HUDEP-2 (cell line): Measurements from ENCODE around the gene RALGDS.
A peak's percentile ranks its signal among the peaks of the same experiment; 100 is the strongest.

Experiments used
- DNase-seq, 76 experiments: peaks; one replicate each; lab custom pipeline; 2025; ENCODE audit not compliant: unreplicated experiment in 76 of 76; lab: John Stamatoyannopoulos, UW

The RALGDS gene

DNA sequence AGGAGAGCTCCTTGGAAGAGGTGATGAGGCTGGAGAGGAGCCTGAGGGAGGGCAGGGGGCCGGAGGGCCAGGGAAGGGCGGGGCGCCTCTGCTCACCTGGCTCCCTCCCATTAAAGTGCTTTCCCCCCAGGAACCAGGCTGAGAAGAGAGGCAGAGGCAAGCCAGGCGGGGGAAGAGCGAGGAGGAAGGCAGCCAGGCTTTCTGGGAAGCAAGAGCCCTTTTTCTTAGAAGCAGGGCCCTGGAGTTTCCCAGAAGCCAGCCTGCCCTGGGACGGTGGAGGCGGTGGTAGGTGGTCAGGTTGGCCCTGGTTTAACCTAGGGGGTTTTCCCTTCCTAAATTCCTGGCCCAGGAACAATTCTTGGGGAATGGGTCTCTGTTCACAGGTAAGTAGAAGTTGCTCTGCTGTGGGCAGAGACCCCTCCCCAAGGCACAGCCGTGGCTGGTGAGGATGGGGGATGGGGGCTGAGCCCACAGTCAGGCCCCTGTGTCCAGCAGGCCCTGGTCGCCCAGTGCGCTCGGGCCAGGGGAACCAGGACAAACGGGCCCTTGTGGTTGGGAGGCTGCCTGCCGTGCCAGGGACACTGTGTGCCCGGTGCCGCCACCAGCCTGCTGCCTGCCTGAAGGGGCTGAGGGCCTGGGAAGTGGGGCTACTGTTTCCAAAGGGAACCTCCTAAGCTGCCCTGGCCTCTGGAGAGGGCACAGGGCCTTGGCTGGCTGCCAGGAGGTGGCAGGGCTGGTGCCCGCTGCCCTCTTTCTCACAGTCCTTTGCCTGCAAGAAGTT is 16.6 kb upstream of the RALGDS start:
- DNase-seq: peak in 26 of 76 experiments; percentile 13 to 58 (median 34)

- DNase-seq: peak in 71 of 76 experiments; percentile 33 to 90 (median 71)
Observed at GRCh38 chr9:133135146-133135745, 14.2 kb upstream of the RALGDS start.

DNA sequence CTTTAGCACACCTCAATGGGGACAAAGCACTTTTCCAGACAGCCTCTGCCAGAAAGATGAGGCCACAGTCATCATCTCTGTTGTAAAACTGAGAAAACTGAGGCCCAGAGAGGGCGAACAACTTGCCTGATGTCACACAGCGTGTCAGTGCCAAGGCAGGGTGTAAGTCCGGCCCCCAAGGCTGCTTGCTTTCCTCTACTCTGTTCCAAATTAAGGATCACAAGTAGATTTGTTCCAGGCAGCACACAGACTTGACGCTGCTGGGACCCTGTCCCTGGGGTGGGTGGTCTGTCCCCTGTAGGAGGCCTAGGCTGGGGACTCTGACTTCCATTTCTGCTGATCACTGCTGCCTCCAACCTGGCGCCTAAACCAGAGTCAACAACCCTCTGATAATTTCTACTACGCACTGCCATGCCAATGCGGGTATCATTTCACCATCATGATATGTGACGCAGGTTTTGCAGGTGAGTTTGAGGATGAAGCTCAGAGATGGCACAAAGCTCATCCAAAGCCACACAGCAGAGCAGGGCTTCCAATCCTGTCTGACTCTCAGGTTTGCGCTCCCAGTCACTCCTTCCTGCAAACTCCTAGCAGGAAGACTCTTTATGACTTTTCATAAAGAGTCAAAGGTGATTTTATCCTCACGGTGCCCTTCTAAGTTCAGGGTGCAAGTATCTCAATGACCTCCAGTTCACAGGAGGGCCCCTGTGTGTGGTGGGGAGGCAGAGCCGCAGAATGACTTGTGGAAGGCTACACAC is 13.5 kb upstream of the RALGDS start:
- DNase-seq: no peak

DNA sequence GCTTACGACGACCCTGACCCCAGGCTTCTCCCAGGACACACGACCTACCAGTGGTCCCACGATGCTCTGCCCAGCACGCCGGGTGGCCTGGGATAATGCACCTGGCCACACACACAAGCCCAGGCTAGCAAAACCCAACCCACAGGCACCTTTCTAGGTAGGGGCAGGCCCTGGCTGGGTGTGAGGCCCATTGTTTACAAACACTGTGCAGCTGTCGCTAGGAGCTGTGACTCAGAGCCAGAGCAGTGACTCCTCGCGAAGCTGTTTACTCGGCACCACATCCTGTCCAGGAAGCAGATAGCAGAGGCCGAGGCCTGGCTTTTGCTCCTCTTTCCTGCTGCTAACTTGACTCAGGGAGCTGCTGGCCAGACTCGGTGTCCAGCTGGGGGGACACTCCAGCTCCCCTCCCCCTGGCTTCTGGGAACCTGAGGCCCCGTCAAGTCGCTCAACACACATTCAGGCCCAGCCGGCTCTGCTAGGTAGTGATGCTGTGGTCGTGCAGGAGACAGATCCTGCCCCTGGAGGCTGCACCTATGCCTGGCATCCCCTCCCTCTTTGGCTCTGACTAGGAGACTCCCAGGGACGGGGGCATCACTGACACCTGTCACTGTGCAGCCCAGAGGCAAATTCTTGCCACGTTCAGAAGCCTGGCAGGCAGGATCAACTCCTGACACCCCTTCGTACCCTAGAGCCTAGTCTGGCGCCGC is 12.8 kb upstream of the RALGDS start:
- peak in 50 of 76 experiments; percentile 8 to 78 (median 39) for DNase-seq

DNA sequence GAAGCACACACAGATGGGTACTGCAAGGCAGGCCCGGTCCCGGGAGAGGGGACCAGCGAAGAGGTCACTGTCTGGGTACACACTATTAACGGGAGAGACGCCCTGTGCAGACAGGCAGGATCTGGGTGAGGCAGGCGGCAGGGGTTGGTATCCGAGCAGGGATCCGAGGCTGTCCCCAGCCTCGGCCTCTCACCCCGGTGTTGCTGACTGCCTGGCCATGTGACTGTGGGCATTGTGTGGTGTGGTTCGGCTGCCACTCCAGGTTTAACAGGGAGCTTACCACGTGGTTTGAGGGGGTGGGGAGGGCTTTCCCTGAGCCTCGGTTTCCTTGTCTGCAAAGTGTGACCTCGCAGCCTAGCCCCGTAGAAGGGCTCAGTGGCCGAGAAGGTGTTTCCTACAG is 11.1 kb upstream of the RALGDS start:
- DNase-seq: no peak

GRCh38 chr9:133131506-133131905 is 10.5 kb upstream of the RALGDS start:
- no peak for DNase-seq

- DNase-seq: no peak
Observed at GRCh38 chr9:133130685-133131244, 9.7 kb upstream of the RALGDS start.

DNA sequence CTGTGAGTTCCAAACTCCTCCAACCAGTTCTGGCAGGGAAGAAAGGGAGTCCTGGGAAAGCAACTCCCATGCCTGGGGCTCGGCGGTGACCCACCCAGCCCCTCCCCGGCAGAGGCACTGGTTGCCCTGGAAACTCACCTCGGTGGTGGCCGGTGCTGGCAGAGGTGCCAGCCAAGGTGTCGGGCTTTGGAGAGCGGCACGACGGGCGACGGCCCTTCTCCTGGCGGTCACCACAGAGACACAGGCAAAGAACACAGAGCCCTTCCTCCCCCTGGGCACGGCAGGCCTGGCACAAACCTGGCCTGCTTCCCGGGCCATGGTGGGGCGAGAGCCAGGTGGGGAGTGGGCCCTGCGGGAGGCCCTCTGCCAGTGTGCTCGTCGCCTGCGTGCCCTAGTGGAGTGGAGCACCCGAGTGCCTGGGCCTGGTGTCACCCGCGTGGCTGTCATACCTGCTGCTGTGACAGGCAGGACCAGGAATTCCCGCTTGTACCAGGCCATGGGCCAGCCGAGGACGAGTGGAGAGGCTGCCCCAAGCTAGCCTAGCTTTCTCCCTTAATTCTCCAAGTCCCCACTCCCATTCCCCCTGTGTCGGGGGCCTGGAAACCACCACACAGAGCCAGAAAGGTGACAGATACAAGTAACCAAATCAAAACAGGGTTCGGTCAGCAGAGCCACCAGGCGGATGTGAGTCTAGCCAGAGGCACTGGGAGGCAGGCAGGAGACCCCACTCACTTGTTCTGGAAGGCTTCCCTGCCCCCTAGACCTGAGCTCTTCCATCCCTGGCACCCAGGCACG is 8.2 kb upstream of the RALGDS start:
- DNase-seq: no peak

- DNase-seq: no peak
Observed at GRCh38 chr9:133128152-133128551, 7.1 kb upstream of the RALGDS start.

DNA sequence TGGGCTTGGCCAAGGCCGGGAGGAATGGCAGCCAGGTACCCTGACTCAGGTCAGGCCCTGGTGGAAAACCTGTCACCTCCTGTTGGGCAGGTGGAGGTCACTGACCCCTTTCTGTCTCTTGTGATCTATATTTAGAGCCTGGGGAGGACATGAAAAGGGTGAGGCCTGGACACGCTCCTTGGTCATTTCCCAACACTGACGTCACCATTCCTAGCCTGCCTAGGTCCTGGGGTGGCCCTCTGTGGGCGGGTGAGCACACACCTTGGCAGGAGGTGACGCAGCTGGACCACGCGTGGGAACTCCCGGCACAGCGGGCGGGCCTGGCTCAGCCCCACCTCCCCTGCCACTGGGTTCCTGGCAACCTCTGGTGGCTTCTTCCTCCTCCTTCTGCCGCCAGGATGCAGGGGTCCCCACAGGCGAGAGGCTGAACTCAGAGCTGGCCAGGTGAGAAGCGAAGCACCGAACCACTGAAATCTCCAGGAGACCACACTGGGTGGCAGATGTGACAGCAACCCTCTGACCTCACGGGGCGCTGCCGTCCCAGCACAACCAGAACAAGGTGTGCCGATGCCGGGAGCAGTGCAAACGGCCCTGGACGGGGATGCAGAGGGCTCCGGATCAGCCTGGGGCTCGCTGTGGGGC is 6.4 kb upstream of the RALGDS start:
- DNase-seq: no peak

DNA sequence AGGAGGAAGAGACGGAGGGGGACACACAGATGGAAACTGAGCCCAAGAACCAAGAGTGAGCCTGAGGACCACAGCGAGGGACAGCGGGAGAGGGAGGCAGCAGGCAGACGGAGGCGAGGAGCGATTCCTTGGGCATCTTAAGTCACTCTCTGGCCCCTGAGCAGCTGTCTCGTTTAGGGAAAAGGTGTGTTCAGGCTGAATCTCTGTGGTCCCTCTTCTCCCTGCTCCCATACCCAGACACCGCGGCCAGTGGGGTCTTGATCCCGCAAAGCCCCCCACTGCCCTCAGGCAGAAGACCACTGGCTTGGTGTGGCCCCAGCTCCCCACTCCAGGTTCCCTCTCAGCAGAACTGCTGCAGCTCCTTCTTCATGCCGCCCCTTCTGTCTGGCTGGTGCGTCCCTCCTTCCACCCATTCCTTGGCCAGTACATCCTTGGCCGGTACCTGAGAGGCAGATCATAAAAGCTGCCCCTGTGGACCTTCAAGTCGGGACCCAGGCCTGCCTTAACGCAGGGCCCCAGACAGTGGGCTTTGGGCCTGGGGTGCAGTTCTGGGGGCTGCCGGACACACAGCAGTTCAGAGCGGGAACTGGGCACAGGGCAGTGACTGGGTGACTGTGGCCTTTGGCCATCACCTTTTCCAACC is 5.8 kb upstream of the RALGDS start:
- DNase-seq: no peak

GRCh38 chr9:133125941-133126696 is 5.1 kb upstream of the RALGDS start:
- DNase-seq: no peak

DNA sequence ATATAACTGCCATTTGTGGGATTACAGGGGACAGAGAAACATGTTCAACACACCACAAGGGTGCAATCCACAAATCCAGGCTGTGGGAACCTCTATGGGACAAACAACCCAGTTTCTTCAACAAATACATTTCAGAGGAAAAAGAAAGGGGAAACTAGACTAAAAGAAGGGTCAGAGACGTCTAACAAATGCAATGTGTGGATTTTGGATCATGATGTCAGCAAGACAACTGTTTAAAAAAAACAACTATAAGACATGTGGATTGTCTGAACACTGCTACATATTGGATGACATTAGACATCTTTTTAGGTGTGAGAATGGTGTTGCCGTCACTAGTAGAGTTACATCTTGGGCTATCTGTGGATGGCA is 3.9 kb upstream of the RALGDS start:
- no peak for DNase-seq

- DNase-seq: no peak
Observed at GRCh38 chr9:133124123-133124906, 3.3 kb upstream of the RALGDS start.

DNA sequence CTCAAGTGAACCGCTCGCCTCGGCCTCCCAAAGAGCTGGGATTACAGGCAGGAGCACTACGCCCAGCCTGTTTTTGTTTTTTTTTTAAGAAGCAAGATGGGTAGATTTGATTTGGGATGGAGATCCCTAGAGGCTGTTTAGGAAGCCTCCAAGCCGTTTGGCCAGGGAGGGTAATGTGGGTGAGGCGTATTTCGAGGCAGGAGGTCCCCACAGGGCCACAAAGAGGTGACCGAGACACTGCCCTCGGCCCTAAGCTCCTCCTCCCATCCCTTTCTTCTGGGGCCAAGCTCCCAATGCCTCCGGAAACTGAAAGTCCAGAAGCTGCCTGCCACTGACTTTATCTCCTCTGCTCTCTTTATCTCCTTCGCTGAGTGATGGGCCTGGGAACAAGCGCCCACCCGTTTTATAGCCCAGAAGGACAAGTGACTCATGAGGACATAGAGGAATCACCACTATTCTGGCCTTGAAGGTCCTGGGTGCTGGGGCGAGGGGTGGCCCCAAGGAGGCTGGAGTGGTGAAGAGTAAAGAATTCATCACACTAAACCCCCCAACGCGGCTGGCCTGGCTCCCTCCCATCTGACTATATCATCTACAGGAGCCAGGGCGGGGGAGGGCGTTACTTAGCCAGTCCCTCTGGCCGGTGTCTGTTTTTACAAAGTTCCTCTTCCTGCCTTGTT is 2.0 kb upstream of the RALGDS start:
- peak in 58 of 76 experiments; percentile 16 to 78 (median 53) for DNase-seq

GRCh38 chr9:133122605-133122934 is 1.5 kb upstream of the RALGDS start:
- DNase-seq: no peak

DNA sequence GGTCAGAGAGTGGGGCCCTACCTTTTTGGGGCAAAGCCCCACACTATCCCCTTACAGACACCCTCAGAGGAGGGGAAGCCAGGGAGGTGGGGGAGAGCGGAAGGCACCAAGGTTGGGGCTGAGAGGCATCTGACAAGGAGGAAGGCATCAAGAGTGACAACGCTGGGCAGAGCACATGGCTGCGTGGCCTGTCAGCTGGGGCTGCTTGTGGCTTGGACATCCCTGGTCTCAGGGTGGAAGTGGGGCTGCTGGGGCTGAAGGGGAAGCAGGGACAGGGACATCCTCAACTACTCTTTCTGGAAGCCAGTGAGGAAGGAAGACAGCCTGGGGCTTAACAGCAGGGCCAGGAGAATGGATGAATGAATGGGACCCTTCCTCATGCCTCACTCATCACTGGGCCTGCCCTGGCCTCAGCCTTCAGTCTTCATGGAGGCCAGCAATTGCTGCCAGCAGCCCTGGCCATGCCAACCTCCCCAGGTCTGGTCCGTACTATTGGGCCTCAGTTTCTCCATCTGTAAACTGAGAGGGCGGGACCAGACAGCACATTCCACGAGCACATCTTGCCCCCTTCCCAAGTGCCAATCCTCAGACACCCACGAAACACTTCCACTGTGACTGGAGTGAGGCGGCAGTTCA is 993 bp upstream of the RALGDS start:
- no peak for DNase-seq
